SK-N-MC (cell line): ENCODE measurements around the gene CSRP1.

Source experiments
- EZH2 ChIP-seq: fragments of 200-600 bp; sonication (generic); IDR thresholded peaks from one replicate; pipeline ENCODE4 v1.6.1; 2017; ENCODE audit warnings: antibody characterized with exemption
- POLR2AphosphoS5 ChIP-seq: IDR thresholded peaks from 2 replicates; pipeline ENCODE4 v1.6.1; 2012; ENCODE audit warnings: mild to moderate bottlenecking, low read depth, low read length, borderline replicate concordance

GRCh38 chr1:201448990-201449389 lies 57.9 kb downstream of the CSRP1 start:
- TF ChIP-seq EZH2 (no peak), POLR2AphosphoS5 (no peak)
